ENCODE data around the gene PIAS4. TPM values are rescaled to one million over a fixed set of nuclear protein-coding genes. Genes with fewer than 3 reads are reported as not detected.

PIAS4 gene
- total and polyA plus RNA-seq, 2 of the 13 experiments (the other 11 are each of a cell fraction or from before 2014, with no cell fraction given), result 9.0 to 20.1 TPM

DNA sequence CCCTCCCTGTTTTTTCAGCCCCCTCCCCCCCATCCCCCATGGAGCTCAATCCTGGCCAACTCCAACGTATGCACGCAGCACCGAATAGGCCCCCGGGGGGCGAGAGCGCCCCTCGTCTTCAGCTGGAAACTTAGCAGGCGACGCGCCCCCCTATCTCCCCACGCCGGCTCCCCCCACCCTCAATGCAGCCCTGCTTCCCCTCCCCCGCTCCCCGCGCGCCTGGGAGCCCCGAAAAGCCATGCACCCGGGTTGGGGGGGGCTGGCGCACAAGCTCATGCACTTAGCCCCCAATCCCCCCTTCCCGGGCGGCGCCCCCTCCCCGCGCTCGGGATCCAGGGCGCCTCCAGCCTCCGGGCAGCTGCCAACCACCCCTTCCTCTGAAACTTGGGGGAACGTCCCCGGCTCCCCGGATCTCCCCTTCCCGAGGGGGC lies 58.7 kb downstream of the PIAS4 start (continued):
- TF ChIP-seq, protein P1, sequence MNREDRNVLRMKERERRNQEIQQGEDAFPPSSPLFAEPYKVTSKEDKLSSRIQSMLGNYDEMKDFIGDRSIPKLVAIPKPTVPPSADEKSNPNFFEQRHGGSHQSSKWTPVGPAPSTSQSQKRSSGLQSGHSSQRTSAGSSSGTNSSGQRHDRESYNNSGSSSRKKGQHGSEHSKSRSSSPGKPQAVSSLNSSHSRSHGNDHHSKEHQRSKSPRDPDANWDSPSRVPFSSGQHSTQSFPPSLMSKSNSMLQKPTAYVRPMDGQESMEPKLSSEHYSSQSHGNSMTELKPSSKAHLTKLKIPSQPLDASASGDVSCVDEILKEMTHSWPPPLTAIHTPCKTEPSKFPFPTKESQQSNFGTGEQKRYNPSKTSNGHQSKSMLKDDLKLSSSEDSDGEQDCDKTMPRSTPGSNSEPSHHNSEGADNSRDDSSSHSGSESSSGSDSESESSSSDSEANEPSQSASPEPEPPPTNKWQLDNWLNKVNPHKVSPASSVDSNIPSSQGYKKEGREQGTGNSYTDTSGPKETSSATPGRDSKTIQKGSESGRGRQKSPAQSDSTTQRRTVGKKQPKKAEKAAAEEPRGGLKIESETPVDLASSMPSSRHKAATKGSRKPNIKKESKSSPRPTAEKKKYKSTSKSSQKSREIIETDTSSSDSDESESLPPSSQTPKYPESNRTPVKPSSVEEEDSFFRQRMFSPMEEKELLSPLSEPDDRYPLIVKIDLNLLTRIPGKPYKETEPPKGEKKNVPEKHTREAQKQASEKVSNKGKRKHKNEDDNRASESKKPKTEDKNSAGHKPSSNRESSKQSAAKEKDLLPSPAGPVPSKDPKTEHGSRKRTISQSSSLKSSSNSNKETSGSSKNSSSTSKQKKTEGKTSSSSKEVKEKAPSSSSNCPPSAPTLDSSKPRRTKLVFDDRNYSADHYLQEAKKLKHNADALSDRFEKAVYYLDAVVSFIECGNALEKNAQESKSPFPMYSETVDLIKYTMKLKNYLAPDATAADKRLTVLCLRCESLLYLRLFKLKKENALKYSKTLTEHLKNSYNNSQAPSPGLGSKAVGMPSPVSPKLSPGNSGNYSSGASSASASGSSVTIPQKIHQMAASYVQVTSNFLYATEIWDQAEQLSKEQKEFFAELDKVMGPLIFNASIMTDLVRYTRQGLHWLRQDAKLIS (CRISPR knock-in tag; IDR thresholded peaks at IDR 0.05), result no peak
- TF ChIP-seq CCDC6 (CRISPR knock-in tag; IDR thresholded peaks at IDR 0.05) (0 out of 2 replicates have a peak, but pooled peaks have one; percentile 30), ZNF629 (CRISPR knock-in tag; conservative IDR thresholded peaks at IDR 0.05) (no peak), ZBTB43 (CRISPR knock-in tag; conservative IDR thresholded peaks at IDR 0.05) (no peak), ZEB1 (IDR thresholded peaks at IDR 0.05; ENCODE audit: insufficient replicate concordance, low read depth) (no peak), MTF2 (CRISPR knock-in tag; IDR thresholded peaks at IDR 0.05; ENCODE audit: borderline replicate concordance) (no peak), CBFB (CRISPR knock-in tag; IDR thresholded peaks at IDR 0.05) (no peak), POLR2A (IDR thresholded peaks at IDR 0.05; ENCODE audit: insufficient read depth in 1 of 2, low read depth in 2 of 2, low read length in 2 of 2) (peak in 1 of 2 experiments; percentile 66; a peak in 2 of 4 replicates), AGO1 (IDR thresholded peaks at IDR 0.05; ENCODE audit: low read depth, low read length, poor library complexity, severe bottlenecking) (peak; percentile 17), ATF4 (CRISPR knock-in tag; IDR thresholded peaks at IDR 0.05) (no peak), ELF4 (CRISPR knock-in tag; IDR thresholded peaks at IDR 0.05; ENCODE audit: borderline replicate concordance) (no peak), NR1H2 (CRISPR knock-in tag; IDR thresholded peaks at IDR 0.05; ENCODE audit: borderline replicate concordance, low read depth) (no peak), ZNF747 (CRISPR knock-in tag; IDR thresholded peaks at IDR 0.05; ENCODE audit: borderline replicate concordance) (no peak), ZSCAN12 (CRISPR knock-in tag; IDR thresholded peaks at IDR 0.05) (no peak), MLLT10 (CRISPR knock-in tag; IDR thresholded peaks at IDR 0.05) (no peak)
- TF ChIP-seq, protein P2, sequence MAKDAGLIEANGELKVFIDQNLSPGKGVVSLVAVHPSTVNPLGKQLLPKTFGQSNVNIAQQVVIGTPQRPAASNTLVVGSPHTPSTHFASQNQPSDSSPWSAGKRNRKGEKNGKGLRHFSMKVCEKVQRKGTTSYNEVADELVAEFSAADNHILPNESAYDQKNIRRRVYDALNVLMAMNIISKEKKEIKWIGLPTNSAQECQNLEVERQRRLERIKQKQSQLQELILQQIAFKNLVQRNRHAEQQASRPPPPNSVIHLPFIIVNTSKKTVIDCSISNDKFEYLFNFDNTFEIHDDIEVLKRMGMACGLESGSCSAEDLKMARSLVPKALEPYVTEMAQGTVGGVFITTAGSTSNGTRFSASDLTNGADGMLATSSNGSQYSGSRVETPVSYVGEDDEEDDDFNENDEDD (CRISPR knock-in tag; IDR thresholded peaks at IDR 0.05; ENCODE audit: borderline replicate concordance), result no peak
- TF ChIP-seq, protein P3, sequence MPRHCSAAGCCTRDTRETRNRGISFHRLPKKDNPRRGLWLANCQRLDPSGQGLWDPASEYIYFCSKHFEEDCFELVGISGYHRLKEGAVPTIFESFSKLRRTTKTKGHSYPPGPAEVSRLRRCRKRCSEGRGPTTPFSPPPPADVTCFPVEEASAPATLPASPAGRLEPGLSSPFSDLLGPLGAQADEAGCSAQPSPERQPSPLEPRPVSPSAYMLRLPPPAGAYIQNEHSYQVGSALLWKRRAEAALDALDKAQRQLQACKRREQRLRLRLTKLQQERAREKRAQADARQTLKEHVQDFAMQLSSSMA (CRISPR knock-in tag; IDR thresholded peaks at IDR 0.05), result no peak
- TF ChIP-seq, protein P4, sequence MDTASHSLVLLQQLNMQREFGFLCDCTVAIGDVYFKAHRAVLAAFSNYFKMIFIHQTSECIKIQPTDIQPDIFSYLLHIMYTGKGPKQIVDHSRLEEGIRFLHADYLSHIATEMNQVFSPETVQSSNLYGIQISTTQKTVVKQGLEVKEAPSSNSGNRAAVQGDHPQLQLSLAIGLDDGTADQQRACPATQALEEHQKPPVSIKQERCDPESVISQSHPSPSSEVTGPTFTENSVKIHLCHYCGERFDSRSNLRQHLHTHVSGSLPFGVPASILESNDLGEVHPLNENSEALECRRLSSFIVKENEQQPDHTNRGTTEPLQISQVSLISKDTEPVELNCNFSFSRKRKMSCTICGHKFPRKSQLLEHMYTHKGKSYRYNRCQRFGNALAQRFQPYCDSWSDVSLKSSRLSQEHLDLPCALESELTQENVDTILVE (CRISPR knock-in tag; IDR thresholded peaks at IDR 0.05), result no peak
- TF ChIP-seq, protein P5, sequence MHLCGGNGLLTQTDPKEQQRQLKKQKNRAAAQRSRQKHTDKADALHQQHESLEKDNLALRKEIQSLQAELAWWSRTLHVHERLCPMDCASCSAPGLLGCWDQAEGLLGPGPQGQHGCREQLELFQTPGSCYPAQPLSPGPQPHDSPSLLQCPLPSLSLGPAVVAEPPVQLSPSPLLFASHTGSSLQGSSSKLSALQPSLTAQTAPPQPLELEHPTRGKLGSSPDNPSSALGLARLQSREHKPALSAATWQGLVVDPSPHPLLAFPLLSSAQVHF (CRISPR knock-in tag; IDR thresholded peaks at IDR 0.05), result no peak

Measured in HepG2 (cell line).